ENCODE measurements around the gene PHLDA2. TPM values are rescaled to one million over a fixed set of nuclear protein-coding genes. Genes with fewer than 3 reads are reported as not detected.

Gene PHLDA2
- total and polyA plus RNA-seq, 2 of the 13 experiments (the other 11 are each of a cell fraction or from before 2014, with no cell fraction given): 0.55 to 0.78 TPM

DNA sequence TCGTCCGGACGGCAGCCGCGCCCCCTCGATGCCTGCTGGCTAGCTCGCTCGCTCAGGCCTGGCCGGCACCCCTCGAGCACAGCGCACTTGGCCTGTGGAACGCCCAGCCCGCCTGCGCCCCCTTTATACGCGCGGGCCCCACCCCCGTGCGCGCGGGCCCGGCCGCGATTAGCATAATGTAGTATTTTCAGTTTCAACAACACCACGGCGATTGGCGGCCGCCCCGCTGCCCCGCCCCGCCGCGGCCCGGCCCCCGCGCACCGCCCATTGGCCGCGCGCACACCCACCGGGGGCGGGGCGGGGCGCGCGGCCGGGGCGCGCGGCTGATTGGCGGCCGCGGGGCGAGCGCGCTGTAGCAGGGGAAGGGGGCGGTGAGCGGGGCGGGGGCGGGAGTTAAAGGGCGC lies 43.5 kb downstream of the PHLDA2 start, which contains the start of gene CDKN1C (continued):
- TF ChIP-seq ZNF577 (CRISPR knock-in tag; IDR thresholded peaks at IDR 0.05; ENCODE audit: borderline replicate concordance, low read depth): no peak
- no peak for TF ChIP-seq SSRP1 (CRISPR knock-in tag; IDR thresholded peaks at IDR 0.05)
- TF ChIP-seq ZBTB42 (CRISPR knock-in tag; IDR thresholded peaks at IDR 0.05): no peak
- TF ChIP-seq NAIF1 (CRISPR knock-in tag; IDR thresholded peaks at IDR 0.05; ENCODE audit: borderline replicate concordance): no peak

DNA sequence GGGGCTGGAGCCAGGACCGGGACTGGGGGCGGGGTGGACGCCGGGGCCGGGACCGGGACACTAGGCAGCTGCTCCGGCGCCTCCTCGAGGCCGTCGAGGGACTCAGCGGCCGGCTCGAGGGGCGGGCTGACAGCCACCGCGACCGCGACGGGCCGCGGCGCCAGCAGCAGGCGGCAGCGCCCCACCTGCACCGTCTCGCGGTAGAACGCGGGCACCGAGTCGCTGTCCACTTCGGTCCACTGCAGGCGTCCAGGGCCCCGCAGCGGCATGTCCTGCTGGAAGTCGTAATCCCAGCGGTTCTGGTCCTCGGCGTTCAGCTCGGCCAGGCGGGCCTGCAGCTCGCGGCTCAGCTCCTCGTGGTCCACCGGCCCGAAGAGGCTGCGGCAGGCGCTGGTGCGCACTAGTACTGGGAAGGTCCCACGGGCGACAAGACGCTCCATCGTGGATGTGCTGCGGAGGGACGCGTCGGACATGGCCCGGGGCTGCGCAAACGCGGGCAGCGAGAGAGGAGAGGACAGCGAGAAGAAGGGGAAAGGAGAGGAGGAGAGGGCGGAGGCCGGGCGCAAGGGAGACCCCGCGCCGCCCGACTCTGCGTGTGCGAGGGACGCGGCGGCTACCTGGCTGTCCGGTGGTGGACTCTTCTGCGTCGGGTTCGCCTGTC lies 44.1 kb downstream of the PHLDA2 start:
- WGBS (ENCODE audit: low lambda C conversion rate): 94% methylated on average over 49 of the region's 80 CpGs
- H3K4me3 ChIP-seq (replicated peaks in 1 of 3; ENCODE audit: insufficient read depth in 1 of 3, low read depth in 2 of 3, low read length in 3 of 3): no peak overlapping the region
- no peak overlapping the region for H3K4me2 ChIP-seq (ENCODE audit: low read depth, low read length)
- H2AFZ ChIP-seq (ENCODE audit: low read length): no peak overlapping the region
- H4K20me1 ChIP-seq (ENCODE audit: insufficient read depth, low read length): no peaks in the 10 kb centered on the region
- no peak overlapping the region for H3K27ac ChIP-seq (ENCODE audit: extremely low read length, insufficient read depth, low read length)
- TF ChIP-seq, protein P1, sequence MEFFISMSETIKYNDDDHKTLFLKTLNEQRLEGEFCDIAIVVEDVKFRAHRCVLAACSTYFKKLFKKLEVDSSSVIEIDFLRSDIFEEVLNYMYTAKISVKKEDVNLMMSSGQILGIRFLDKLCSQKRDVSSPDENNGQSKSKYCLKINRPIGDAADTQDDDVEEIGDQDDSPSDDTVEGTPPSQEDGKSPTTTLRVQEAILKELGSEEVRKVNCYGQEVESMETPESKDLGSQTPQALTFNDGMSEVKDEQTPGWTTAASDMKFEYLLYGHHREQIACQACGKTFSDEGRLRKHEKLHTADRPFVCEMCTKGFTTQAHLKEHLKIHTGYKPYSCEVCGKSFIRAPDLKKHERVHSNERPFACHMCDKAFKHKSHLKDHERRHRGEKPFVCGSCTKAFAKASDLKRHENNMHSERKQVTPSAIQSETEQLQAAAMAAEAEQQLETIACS (CRISPR knock-in tag; IDR thresholded peaks at IDR 0.05): no peak
- TF ChIP-seq HOXA3 (CRISPR knock-in tag; IDR thresholded peaks at IDR 0.05) (no peak), SOX13 (IDR thresholded peaks at IDR 0.05) (no peak), SOX13 (CRISPR knock-in tag; conservative IDR thresholded peaks at IDR 0.05 in 1 of 2, IDR thresholded peaks at IDR 0.05 in 1 of 2) (no peak), ZBTB20 (CRISPR knock-in tag; IDR thresholded peaks at IDR 0.05; ENCODE audit: borderline replicate concordance, low read depth) (no peak), ZNF768 (CRISPR knock-in tag; IDR thresholded peaks at IDR 0.05) (no peak), PHB2 (IDR thresholded peaks at IDR 0.05; ENCODE audit: partially characterized antibody) (no peak), HMG20B (CRISPR knock-in tag; conservative IDR thresholded peaks at IDR 0.05) (no peak), DMAP1 (CRISPR knock-in tag; IDR thresholded peaks at IDR 0.05) (no peak), SMAD3 (CRISPR knock-in tag; IDR thresholded peaks at IDR 0.05) (no peak), TAF1 (CRISPR knock-in tag; IDR thresholded peaks at IDR 0.05) (no peak), SKI (IDR thresholded peaks at IDR 0.05; ENCODE audit: partially characterized antibody) (no peak), ZKSCAN8 (CRISPR knock-in tag; IDR thresholded peaks at IDR 0.05; ENCODE audit: borderline replicate concordance) (no peak)
- H3K36me3 ChIP-seq (replicated peaks in 1 of 2; ENCODE audit: control insufficient read depth in 1 of 2, insufficient read depth in 2 of 2, low read length in 2 of 2): no peaks in the 10 kb centered on the region
- H3K9me3 ChIP-seq (ENCODE audit: low read length): no peaks in the 10 kb centered on the region
- peaks cover 6 to 37% of the 10 kb centered on the region in 2 experiments; a peak in 4 of 5 replicates for H3K27me3 ChIP-seq (ENCODE audit: control insufficient read depth in 1 of 2, insufficient read depth in 2 of 2, low read length in 2 of 2)
- BruUV-seq (replicated peaks): no TSS peak
- intact Hi-C loops (cut with micrococcal nuclease; ENCODE audit: unreplicated experiment): loop anchor here (5.0 kb wide), 1 partner anchor 193 kb away; no protein-coding TSS in a partner anchor
- DNase-seq (ENCODE audit: low spot score) (no peak), ATAC-seq (no peak), FAIRE-seq (no peak)
- H3K9ac ChIP-seq (ENCODE audit: insufficient read depth, low read depth, low read length): no peak overlapping the region
- ChIA-PET CTCF (ENCODE audit: low intra/inter-chr PET ratio, low total read pairs) (interaction anchor here (8.6 kb wide), 1 partner anchor 353 kb away, joined by 148 read pairs; no protein-coding TSS in a partner anchor), POLR2A (no interaction called here)
- no peaks in the 10 kb centered on the region for H3K79me2 ChIP-seq (ENCODE audit: insufficient read depth, low read length)
- in situ Hi-C loops (cut with HindIII; ENCODE audit: extremely low pct_ligation_motif_present, low pct_unique_long_range_greater_than_20kb): loop anchor here (5.0 kb wide), 1 partner anchor 353 kb away; no protein-coding TSS in a partner anchor
- peaks cover 21% of the 10 kb centered on the region for H3K4me1 ChIP-seq (ENCODE audit: insufficient read depth, low read length)

All from HepG2 (cell line).